Tibial nerve (tissue), 4 donors: ENCODE results near the gene RASA3.

Experiments used
- EP300 ChIP-seq, 2 donors: sonication (generic); formaldehyde crosslinking; IDR thresholded peaks; one replicate each; pipeline ENCODE4 v1.6.1; 2017; ENCODE audit warnings: antibody characterized with exemption in 2 of 2, mild to moderate bottlenecking in 1 of 2
- POLR2A ChIP-seq, 2 donors: fragments of 450-650 bp; IDR thresholded peaks; one replicate each; pipeline ENCODE4 v1.6.1; 2017; ENCODE audit warnings: antibody characterized with exemption in 2 of 2, mild to moderate bottlenecking in 2 of 2, moderate library complexity in 2 of 2
- TF ChIP-seq, protein P1 (sequence below), 5 experiments: fragments of 200-600 bp in 3 of 5; fragments of 450-650 bp in 2 of 5; sonication (generic) in 3 of 5; IDR thresholded peaks; one replicate each; pipeline ENCODE4 v1.5.1; 2016 to 2019; ENCODE audit warnings: antibody characterized with exemption in 5 of 5, mild to moderate bottlenecking in 3 of 5, moderate library complexity in 2 of 5

DNA sequence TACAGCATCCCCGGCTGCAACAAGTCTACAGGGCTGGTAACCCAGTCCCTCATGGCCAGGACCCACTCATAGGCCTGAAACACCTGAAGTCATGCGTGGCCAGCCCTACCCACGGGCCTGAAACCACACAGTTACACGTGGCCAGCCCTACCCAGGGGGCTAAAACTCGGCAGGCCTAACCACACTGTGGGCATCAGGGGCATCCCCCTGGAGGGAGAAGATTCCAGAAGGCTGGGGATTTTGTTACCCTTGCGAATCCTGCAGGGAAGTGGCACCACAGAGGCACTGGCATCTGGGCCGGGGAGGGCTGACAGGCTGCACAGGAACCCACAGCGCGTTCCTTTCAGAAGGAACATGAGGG lies 110.1 kb downstream of the RASA3 start:
- TF ChIP-seq, protein P1, sequence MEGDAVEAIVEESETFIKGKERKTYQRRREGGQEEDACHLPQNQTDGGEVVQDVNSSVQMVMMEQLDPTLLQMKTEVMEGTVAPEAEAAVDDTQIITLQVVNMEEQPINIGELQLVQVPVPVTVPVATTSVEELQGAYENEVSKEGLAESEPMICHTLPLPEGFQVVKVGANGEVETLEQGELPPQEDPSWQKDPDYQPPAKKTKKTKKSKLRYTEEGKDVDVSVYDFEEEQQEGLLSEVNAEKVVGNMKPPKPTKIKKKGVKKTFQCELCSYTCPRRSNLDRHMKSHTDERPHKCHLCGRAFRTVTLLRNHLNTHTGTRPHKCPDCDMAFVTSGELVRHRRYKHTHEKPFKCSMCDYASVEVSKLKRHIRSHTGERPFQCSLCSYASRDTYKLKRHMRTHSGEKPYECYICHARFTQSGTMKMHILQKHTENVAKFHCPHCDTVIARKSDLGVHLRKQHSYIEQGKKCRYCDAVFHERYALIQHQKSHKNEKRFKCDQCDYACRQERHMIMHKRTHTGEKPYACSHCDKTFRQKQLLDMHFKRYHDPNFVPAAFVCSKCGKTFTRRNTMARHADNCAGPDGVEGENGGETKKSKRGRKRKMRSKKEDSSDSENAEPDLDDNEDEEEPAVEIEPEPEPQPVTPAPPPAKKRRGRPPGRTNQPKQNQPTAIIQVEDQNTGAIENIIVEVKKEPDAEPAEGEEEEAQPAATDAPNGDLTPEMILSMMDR (IDR thresholded peaks at IDR 0.05), result no peak
- TF ChIP-seq POLR2A (IDR thresholded peaks at IDR 0.05) (no peak), EP300 (IDR thresholded peaks at IDR 0.05) (no peak)
